Astrocyte of the cerebellum (primary cell): ENCODE data around the gene MYOCD.

ENCODE experiments used
- DNase-seq: peaks from one replicate; pipeline ENCODE4 v3.0.0-alpha.2; 2011; ENCODE audit warnings: low read depth
- H3K4me3 ChIP-seq: 2 replicates; pipeline ENCODE4 v1.5.1; 2011; ENCODE audit warnings: mild to moderate bottlenecking, low read depth, low read length, moderate library complexity
- CTCF ChIP-seq: IDR thresholded peaks from 2 replicates; pipeline ENCODE4 v1.5.1; 2012; ENCODE audit warnings: low read length, low read depth, moderate library complexity, mild to moderate bottlenecking; ENCODE audit errors: missing control alignments
- in situ Hi-C: cut with HindIII; loops from 2 replicates; pipeline ENCODE4 v1.10.0; 2017; ENCODE audit warnings: low sequenced_read_pairs

Gene MYOCD

GRCh38 chr17:12815642-12816141 is 150.0 kb downstream of the MYOCD start:
- DNase-seq, result no peak
- no peak for TF ChIP-seq CTCF
- H3K4me3 ChIP-seq, result no peak overlapping the region
- in situ Hi-C loops, result loop anchor here (5.0 kb wide), 1 partner anchor 42 kb away; no protein-coding TSS in a partner anchor
